ENCODE data around the gene GP1BA.

Gene GP1BA

GRCh38 chr17:4970273-4970672 lies 38.2 kb downstream of the GP1BA start:
- no peak for TF ChIP-seq Cebpa-rat (IDR thresholded peaks at IDR 0.05)
- Histone ChIP-seq H3K36me3 (peaks cover 70% of the 10 kb centered on the region), H3K27me3 (no peaks in the 10 kb centered on the region), H3K27ac (no peak overlapping the region), H3K9me3 (no peaks in the 10 kb centered on the region), H3K9ac (peak overlapping the region; percentile 83; the same call in 1 of the 2 replicates), H3K4me1 (peaks cover 42% of the 10 kb centered on the region), H3K4me3 (no peak overlapping the region), H3K4me2 (no peak overlapping the region), H4K20me1 (no peaks in the 10 kb centered on the region)

- no peak overlapping the region for H3K9ac ChIP-seq
- no peak for TF ChIP-seq Cebpa-rat (IDR thresholded peaks at IDR 0.05)
Measured at GRCh38 chr17:4971826-4972225, 39.7 kb downstream of the GP1BA start.

GRCh38 chr17:4972322-4972721 lies 40.2 kb downstream of the GP1BA start:
- Histone ChIP-seq H3K4me1 (peaks cover 28% of the 10 kb centered on the region), H3K27ac (no peak overlapping the region), H3K4me2 (no peak overlapping the region), H3K36me3 (peaks cover 76% of the 10 kb centered on the region), H3K9ac (no peak overlapping the region), H3K27me3 (no peaks in the 10 kb centered on the region), H3K9me3 (no peaks in the 10 kb centered on the region), H4K20me1 (no peaks in the 10 kb centered on the region), H3K4me3 (no peak overlapping the region)
- no peak for TF ChIP-seq Cebpa-rat (IDR thresholded peaks at IDR 0.05)

More at GRCh38 chr17:4971826-4972225, 39.7 kb downstream of the GP1BA start:
- H3K36me3 ChIP-seq: peaks cover 71% of the 10 kb centered on the region
- H3K4me3 ChIP-seq: no peak overlapping the region
- H3K4me2 ChIP-seq: no peak overlapping the region
- H4K20me1 ChIP-seq: no peaks in the 10 kb centered on the region
- no peaks in the 10 kb centered on the region for H3K27me3 ChIP-seq
- H3K4me1 ChIP-seq: peaks cover 28% of the 10 kb centered on the region
- no peak overlapping the region for H3K27ac ChIP-seq
- H3K9me3 ChIP-seq: no peaks in the 10 kb centered on the region

- no peak overlapping the region for H3K4me3 ChIP-seq
- H3K27ac ChIP-seq: no peak overlapping the region
- peaks cover 80% of the 10 kb centered on the region for H3K36me3 ChIP-seq
- no peaks in the 10 kb centered on the region for H3K27me3 ChIP-seq
- no peak for TF ChIP-seq Cebpa-rat (IDR thresholded peaks at IDR 0.05)
- H3K4me2 ChIP-seq: no peak overlapping the region
- H3K4me1 ChIP-seq: peaks cover 28% of the 10 kb centered on the region
- H4K20me1 ChIP-seq: no peaks in the 10 kb centered on the region
- no peaks in the 10 kb centered on the region for H3K9me3 ChIP-seq
- H3K9ac ChIP-seq: no peak overlapping the region
Measured at GRCh38 chr17:4972752-4973151, 40.7 kb downstream of the GP1BA start.

- Histone ChIP-seq H3K36me3 (peaks cover 88% of the 10 kb centered on the region), H3K27me3 (no peaks in the 10 kb centered on the region), H3K4me2 (no peak overlapping the region), H3K4me3 (no peak overlapping the region), H3K9me3 (no peaks in the 10 kb centered on the region), H3K4me1 (peaks cover 26% of the 10 kb centered on the region), H3K9ac (0 out of 2 replicates have a peak overlapping the region, but pooled peaks have one; percentile 15), H3K27ac (no peak overlapping the region; the same call in 1 of the 2 replicates), H4K20me1 (no peaks in the 10 kb centered on the region)
- no peak for TF ChIP-seq Cebpa-rat (IDR thresholded peaks at IDR 0.05)
Measured at GRCh38 chr17:4973256-4974114, 41.4 kb downstream of the GP1BA start.

GRCh38 chr17:4974115-4974670 lies 42.1 kb downstream of the GP1BA start:
- peaks cover 90% of the 10 kb centered on the region for H3K36me3 ChIP-seq
- no peak overlapping the region for H3K4me3 ChIP-seq
- TF ChIP-seq Cebpa-rat (IDR thresholded peaks at IDR 0.05): no peak
- H3K9ac ChIP-seq: 0 out of 2 replicates have a peak overlapping the region, but pooled peaks have one; percentile 15
- H4K20me1 ChIP-seq: no peaks in the 10 kb centered on the region
- H3K27me3 ChIP-seq: no peaks in the 10 kb centered on the region
- H3K9me3 ChIP-seq: no peaks in the 10 kb centered on the region
- no peak overlapping the region; the same call in 1 of the 2 replicates for H3K27ac ChIP-seq
- H3K4me2 ChIP-seq: no peak overlapping the region
- H3K4me1 ChIP-seq: peaks cover 26% of the 10 kb centered on the region

- TF ChIP-seq Cebpa-rat (IDR thresholded peaks at IDR 0.05): no peak
- Histone ChIP-seq H3K36me3 (peaks cover 72% of the 10 kb centered on the region), H3K4me1 (peaks cover 41% of the 10 kb centered on the region), H4K20me1 (no peaks in the 10 kb centered on the region), H3K9me3 (no peaks in the 10 kb centered on the region), H3K27ac (peak overlapping the region; percentile 3; the same call in 1 of the 2 replicates), H3K4me3 (no peak overlapping the region), H3K27me3 (no peaks in the 10 kb centered on the region), H3K4me2 (peak overlapping the region; percentile 49), H3K9ac (peak overlapping the region; percentile 33)
Measured at GRCh38 chr17:4978726-4979125, 46.6 kb downstream of the GP1BA start.

- H3K9me3 ChIP-seq: no peaks in the 10 kb centered on the region
- peaks cover 59% of the 10 kb centered on the region for H3K36me3 ChIP-seq
- H3K4me3 ChIP-seq: no peak overlapping the region
- H3K9ac ChIP-seq: no peak overlapping the region
- no peak for TF ChIP-seq Cebpa-rat (IDR thresholded peaks at IDR 0.05)
- peak overlapping the region; percentile 50 for H3K4me2 ChIP-seq
- peak overlapping the region; percentile 5; the same call in 1 of the 2 replicates for H3K27ac ChIP-seq
- peaks cover 44% of the 10 kb centered on the region for H3K4me1 ChIP-seq
- H4K20me1 ChIP-seq: no peaks in the 10 kb centered on the region
- no peaks in the 10 kb centered on the region for H3K27me3 ChIP-seq
Measured at GRCh38 chr17:4980644-4981216, 48.7 kb downstream of the GP1BA start.

- Histone ChIP-seq H3K27ac (no peak overlapping the region), H3K9ac (no peak overlapping the region)
- no peak for TF ChIP-seq Cebpa-rat (IDR thresholded peaks at IDR 0.05)
Measured at GRCh38 chr17:4982305-4982704, 50.2 kb downstream of the GP1BA start.

More at GRCh38 chr17:4982305-4982704, 50.2 kb downstream of the GP1BA start:
- Histone ChIP-seq H4K20me1 (no peaks in the 10 kb centered on the region), H3K4me1 (peaks cover 56% of the 10 kb centered on the region), H3K4me3 (no peak overlapping the region), H3K9me3 (no peaks in the 10 kb centered on the region), H3K4me2 (no peak overlapping the region), H3K36me3 (peaks cover 46% of the 10 kb centered on the region), H3K27me3 (no peaks in the 10 kb centered on the region)
